GM21447 (cell line): ENCODE results near the gene CADPS2.
"Not testable (repeated sequence)": the region's sequence is repeated elsewhere in the genome, so short reads cannot be mapped to it uniquely, and the experiment has no call there.

ENCODE experiments used
- ATAC-seq: cut with Tn5 transposase; IDR thresholded peaks from one replicate; pipeline ENCODE4 v1.9.1; 2021; ENCODE audit not compliant: unreplicated experiment

CADPS2 gene

DNA sequence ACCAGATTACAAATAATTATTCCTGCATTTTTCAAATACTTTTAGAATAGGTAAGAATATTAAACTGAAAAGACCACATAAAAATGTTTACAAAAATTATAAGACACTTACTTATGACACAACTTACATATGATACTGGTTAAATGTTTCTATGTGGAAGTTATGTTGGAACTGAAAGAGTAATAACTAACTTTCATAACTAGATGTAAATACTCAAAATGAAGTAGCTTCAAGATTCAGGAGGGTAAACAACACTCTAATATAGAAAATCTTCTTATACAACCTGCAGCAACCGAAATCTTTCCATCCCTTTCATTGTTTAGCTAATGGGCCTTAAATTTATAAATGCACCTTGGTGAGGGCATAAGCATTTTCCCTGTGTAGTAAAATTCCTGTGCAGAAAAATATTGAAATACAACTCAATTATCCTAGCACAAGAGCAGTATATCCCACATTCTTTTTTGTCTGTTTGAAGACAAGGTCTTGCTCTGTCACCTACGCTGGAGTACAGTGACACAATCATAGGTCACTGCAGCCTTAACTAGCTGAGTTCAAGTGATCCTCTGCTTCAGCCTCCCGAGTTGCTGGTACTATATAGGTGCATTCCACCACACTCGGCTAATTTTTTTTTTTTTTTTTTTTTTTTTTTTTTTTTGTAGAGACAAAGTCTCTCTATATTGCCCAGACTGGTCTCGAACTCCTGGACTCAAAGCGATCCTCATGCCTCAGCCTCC lies 168.7 kb downstream of the CADPS2 start:
- no peak for ATAC-seq

DNA sequence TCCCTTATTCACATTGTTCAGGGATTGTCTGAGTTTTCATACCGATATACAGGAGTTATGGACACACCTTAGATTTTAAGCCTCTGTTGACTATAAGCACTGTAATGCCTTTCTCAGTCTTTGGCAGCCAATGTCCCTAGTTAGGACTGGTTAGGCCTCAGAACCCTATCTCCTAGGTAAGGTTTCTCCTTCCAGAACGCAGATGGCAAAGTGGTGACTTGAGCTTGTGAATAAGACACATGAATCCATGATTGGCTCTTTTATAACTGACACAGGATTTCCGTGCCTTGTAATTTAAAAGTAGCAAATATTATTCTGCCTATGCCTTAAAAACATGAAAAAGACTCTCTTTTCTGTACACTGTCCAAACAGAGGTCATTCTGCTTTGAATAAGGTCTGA lies 171.1 kb downstream of the CADPS2 start:
- ATAC-seq, result no peak

DNA sequence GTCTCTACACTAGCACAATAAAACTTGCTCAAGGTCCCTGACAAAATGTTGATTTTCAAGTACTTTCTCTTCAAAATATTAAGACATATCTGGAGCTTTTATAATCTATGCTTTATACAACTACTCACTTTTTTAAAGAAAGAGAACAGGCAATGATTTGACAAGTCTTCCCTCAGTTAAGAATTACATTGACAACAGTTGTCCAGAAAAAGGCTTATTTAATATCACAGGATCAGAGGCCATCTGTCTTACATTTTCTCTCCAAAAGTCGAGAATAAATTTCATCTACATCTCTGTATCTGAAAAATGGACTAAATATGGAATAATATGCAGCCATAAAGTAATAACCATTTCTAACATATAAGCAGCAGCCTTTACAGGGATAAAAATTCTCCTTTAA lies 175.3 kb downstream of the CADPS2 start:
- no peak for ATAC-seq

DNA sequence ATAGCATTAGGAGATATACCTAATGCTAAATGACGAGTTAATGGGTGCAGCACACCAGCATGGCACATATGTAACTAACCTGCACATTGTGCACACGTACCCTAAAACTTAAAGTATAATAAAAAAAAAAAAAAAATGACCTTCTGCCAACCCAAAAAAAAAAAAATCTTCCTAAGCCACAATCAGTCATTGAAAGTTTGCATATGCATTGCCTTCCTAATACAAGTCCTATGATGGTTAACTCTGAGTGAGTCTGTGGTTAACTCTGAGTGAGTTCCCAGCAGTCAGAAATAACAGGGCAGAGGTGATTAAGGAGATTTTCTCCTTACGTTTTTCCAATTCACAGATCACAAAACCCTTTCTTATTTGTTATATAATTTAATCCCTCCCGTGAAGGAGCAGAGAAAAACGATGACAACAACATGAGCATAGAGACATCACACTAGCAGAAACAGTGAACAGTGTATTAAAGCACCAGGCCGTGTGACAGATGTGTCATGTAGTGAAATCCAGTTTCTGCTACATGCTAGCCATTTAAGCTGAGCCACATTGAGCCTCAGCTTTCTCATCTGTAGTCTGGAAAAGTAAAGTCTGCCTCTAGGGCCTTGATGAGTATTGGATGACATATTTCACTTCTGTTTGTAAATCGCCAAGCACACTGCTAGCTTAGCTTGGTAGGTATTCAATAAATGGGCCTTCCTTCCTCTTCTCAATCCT lies 176.2 kb downstream of the CADPS2 start:
- ATAC-seq, result no peak

DNA sequence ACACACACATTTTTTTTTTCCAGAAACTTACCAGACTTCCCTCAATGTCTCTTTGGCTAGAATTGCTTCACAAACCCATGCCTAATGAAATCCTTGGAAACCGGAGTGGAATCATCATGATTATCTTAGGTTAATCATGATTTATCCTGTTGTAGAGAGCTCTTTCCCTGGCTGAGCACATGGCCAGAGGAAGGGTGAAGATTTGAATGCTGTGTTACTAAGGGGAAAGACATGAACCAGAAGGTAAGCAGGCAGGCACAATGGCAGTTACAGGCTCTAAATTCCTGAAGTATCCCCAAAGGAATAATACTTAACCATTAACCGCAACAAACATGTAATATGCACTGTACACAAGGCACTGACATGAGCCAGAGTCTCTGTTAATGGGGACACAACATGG lies 179.4 kb downstream of the CADPS2 start:
- ATAC-seq, result no peak

DNA sequence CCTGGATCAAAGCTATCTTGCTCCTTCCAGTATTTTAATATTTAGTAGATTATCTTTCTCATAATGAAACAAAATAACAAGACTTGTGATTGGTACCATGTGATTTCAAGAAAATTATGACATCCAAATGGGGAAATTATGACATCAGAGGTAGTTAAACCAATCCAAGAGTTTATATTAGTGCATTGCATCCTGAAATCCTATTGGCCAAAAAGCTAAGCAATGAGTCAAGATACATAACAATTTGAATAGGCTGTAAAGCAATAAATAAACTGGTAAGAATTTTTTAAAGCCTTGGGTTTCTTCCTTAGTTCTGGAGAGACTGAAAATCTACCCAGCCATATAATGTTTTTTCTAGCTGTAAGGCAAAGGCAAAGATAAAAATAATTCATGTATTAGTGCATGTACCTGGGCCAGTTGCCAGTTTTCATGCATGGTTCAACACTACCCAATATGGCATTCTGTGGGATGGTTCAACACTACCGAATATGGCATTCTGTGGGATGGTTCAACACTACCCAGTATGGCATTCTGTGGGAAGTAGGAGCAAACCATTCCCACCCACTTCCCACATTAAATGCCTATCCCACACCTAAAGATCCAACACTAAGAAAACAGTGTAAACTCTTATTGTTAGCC lies 183.3 kb downstream of the CADPS2 start, which contains the start of gene RNF148:
RNF148 (minus strand) TSS at position 51 of the 639 bp plus-strand sequence. CDS start 172 bp downstream, outside the sequence.
- ATAC-seq, result no peak

DNA sequence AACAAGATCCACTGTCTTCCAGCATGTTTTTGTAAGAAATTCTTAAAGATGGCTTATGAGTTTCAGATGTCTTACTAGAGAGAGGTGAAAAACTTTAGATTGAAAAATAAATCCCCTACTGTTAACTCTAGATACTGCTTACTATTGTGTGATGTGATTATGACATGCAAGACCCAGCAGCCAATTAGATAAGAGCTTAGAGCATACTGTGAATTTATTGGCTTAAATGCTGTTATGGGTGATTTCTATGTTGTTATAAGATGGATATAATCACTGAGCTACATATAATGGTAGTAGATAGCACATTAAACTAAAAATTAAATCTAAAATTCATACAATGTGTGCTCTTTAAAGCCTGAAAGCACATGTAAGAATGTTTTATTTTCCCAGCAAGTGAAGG lies 187.2 kb downstream of the CADPS2 start, which contains the start of gene RNF133:
RNF133 (minus strand) TSS at position 101 of the 400 bp plus-strand sequence. CDS start 199 bp downstream, outside the sequence.
- ATAC-seq, result no peak

DNA sequence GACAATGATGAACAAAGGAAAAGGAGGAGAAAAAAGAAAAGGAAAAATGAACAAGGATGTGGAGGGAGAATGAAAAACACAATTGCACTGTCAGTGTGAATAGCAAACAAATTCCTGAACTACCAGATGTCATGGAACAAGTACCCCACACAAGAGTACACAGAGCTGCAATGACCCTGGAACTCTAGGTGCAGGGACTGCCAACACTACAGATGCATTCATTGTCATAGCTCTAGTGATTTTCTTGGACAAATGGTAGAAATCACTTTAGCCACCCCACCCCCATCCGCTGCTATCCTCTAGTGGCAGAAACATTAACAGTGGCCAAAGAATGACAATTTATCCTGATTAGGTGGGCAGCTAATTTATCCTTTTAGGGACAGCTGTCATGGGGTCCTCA lies 190.4 kb downstream of the CADPS2 start:
- ATAC-seq, result no peak

DNA sequence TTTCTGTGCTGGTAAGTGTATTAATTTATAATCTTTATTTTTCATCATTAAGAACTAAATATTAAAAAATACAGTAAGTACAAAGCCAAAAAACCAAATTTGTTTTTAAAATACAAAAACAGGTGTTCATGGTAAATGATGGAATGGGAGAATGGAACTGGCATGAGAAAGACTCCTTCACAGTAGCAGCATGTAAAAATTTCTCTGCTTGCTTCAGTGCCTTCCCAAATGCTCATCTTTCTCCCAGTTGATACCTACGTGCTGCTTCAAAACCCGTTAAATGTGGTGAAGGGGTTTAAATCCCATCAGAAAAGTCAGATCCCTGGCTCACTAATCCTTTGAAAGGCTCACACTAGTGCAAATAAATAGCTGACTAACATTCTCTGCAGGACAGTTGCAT lies 191.6 kb downstream of the CADPS2 start:
- no peak for ATAC-seq

DNA sequence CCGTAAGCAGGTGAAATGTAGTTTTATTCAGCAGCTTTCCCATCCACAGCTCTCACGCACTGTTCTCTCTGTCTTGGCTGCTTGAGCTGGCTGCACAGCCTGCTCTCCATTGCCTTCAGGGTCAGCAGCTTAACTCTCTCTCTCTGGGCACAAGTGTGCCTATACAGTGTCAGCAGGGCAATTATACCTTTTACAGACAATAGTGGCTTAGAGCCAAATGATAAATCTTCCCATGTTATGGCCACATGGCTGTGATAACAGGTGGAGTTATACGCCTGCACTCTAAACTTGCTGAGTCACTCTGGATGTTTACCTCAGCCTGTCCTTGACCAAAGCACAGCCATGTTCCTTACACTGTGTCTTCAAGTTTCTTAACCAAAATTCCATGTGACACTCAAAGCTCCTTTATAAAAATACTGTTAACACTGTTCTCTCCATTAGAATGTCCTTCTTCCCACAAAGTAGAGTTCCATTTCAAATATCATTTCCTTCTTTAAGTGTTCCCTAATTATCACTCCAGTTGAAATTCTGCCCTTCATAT lies 193.4 kb downstream of the CADPS2 start:
- no peak for ATAC-seq

DNA sequence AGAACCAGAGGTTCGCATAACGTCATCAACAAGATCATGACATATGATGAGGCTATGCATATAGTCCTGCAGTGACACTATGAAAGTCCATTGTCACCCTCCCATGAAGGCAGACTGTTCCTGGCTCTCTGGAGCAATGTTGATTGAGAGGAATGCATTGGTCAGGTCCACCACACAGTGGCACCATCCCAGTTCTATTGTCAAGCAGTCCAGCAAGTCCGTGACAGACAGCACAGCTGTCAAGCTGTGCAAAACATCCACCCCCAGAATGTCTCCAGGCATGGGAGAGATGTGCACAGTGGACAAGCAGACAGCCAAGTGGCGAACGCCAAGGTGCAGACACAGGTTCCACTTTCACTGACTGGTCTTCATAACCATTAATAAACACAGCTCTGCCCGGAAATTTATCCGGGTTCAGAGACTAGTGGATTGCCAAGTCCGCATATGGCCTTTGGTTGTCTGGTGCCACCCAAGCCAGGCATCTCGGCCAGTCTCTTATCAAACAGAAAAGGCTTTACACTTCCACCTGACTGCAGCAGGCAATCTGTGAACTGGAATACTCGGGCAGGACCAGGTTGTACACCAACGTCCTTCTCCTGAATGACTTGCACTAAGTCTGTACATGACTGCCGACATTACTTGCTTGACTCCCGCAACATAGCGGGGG lies 194.6 kb downstream of the CADPS2 start:
- ATAC-seq, result no peak

DNA sequence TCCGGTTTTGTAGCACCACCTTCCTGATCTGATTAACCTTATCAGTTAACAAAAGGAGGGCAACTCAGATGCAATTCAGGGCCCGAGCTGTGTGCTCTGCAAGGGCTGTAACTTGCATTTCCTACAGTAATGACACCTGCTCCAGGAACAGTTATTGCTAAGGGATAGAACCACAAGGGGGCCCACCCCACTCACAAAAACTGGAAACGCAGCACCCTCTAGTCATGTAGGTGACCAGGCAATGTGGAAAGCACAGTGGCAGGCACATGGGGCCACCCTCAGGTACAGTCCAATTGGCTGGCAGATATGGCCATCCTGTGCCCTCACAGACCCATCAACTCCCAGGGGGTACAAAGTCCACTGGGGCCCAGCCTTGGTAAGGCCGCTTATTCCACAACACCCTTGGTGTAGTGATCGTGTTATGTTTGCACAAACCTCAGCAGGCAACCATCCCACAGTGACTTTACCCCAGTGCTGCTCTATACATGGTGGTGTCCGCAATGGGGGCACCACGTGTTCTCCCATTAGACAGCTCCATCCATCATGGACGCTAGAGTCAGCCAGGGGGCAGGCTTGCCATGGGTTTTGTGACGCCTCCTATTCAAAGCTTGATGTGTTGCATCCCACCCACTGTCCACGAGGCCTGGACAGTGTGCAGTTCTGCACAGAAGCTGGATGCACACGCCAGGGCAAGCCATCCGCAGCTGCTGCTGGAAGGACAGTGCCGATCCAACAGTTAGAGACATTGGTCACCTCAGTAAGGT lies 196.7 kb downstream of the CADPS2 start:
- no peak for ATAC-seq

DNA sequence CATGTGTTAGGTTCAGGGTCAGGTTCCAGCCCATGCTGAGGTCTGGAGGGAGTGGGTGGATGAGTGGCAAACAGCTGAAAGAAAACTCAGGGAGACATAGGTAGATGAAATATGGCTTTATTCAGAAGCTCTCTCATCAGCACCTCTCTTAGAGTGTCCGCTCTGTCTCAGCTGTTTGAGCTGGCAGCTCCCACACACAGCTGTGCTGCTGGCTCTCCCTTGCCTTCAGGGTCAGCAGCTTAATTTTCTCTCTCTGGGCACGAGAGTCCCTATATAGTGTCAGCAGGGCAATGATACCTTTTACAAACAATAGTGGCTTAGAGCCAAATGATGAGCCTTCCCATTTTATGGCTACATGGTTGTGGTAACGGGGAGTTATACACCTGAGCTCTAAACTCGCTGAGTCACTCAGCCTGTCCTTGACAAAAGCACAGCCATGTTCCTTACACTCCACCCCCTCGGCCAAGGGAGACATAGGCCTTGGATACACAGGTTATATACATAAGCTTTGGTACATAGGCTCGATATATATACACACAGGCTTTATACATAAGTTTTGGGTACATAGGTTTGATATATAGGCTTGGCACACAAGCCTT lies 197.8 kb downstream of the CADPS2 start:
- no peak for ATAC-seq

DNA sequence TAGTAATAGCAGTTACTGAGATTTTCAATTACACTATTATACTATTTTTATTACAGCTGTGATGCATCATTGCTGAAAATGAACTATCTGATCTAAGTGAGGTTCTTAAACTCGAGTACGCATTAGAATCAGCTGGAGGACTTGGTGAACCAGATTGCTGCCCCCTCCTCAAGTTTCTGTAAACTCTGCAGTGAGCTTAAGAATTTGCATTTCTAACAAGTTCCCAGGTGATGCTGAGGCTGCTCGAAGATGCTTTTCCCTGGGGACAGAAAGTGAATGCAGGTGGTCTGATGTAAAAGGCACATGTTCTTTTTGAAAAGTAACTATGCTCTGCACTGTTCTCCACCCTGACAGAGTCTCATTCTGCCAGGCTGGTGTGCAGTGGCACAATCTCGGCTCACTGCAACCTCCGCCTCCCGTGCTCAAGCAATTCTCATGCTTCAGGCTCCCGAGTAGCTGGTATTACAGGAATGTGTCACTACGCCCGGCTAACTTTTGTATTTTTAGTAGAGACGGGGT lies 199.8 kb downstream of the CADPS2 start:
- ATAC-seq, result no peak

DNA sequence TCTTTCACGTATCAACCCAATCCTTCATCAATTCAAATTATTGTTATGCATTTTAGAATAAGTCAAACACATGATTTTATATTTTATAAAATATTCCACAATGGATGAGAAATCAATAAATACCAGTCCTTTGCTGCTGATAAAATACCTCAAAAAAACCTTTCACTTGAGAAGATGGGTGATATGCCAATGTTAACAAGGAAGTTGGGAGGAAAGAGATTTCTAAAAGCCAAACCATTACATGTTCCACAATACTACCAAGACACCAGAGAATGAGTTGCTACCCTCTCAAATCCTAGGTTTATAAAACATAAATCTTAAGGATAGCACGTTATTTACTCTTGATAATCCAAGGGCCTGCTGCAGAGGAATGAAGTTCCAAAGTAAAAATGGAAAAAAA lies 201.8 kb downstream of the CADPS2 start:
- ATAC-seq, result no peak

DNA sequence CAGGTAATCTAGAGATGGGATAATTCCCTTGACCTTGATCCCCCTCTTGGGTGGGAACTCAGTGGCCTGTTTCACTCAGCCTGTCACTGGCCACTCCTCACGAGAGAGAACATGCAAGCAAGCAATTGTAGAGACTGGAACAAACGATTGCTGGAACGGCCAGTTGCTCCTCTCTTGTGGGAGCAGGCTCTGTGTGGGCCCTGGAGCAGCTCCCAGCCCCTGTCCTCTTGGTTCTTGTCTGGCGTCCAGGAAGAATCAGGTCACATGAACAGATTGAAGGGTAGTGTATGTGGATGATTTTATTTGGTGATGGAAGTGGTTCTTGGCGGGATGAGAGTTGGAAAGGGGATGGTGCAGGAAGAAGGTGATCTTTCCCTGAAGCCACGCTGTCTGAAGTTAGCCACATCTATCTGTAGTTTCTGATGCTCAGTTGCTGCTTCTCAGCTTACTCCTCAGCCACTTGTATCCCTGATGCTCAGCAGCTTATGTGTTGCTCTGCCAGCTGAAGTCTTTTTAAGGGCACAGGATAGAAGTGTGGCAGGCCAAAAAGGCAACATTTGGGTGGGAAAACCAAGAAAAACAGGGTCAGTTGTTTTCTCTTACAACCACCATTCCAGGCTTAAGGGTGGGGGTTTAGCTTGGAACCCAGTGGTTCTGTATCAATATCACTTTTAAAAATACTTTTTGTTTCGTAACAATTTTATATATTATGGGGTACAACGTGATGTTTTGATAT lies 203.3 kb downstream of the CADPS2 start:
- ATAC-seq, result no peak

DNA sequence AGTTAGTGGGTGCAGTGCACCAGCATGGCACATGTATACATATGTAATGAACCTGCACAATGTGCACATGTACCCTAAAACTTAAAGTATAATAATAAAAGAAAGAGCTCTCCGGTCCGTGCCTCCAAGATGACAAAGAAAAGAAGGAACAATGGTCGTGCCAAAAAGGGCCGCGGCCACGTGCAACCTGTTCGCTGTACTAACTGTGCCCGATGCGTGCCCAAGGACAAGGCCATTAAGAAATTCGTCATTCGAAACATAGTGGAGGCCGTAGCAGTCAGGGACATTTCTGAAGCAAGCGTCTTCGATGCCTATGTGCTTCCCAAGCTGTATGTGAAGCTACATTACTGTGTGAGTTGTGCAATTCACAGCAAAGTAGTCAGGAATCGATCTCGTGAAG lies 205.1 kb downstream of the CADPS2 start:
- ATAC-seq, result not testable (repeated sequence)

DNA sequence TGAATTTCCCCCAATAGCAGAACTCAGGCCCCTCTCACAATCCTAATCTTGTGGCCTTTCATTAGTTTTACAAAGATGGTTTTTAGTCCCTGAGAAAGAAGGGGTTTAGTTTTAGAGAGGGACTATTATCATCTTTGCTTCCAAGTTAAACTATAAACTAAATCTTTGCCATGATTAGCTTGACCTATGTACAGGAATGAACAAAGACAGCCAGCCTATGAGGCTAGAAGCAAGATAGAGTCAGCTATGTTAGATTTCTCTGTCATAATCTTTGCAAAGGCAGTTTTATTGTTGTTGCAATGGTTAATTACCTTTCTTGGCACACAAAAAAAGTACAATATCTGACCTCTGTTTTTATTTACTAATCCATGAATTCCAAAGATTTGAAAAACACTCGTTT lies 206.4 kb downstream of the CADPS2 start:
- no peak for ATAC-seq

DNA sequence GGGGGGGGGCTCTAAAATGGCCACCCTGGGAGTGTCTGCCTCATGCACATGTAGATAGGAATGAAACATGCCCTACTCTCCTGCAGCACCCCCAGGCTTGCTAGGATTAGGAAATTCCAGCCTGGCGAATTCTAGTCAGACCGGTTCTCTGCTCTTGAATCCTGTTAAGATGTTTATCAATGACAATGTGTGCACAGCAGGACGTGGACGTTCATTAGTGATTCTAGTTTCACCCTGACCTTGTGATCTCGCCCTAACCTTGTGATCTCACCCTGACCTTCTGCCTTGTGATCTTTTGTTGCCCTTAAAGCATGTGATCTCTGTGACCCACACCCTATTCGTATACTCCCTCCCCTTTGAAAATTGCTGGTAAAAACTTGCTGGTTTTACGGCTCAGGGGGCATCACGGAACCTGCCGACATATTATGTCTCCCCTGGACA lies 207.0 kb downstream of the CADPS2 start:
- not testable (repeated sequence) for ATAC-seq
